ENCODE measurements around the gene FGFR4.

GRCh38 chr5:177092178-177093081, 5.7 kb downstream of the FGFR4 start:
- no peak for TF ChIP-seq CTCF (conservative IDR thresholded peaks at IDR 0.05)
- no peak for TF ChIP-seq ZFX (IDR thresholded peaks at IDR 0.05)

All from C4-2B (cell line).